SK-N-SH (cell line): Measurements from ENCODE around the gene TAS1R3.

Source experiments
- CTCF ChIP-seq: fragments of 200-600 bp; sonication (generic); IDR thresholded peaks from 2 replicates; pipeline ENCODE4 v1.6.1; 2017; ENCODE audit warnings: antibody characterized with exemption, mild to moderate bottlenecking, moderate library complexity
- EP300 ChIP-seq, 2 experiments: IDR thresholded peaks; 2 replicates each; pipeline versions ENCODE4 v1.4.0 to v1.6.1; 2012; ENCODE audit warnings: borderline replicate concordance in 1 of 2, low read depth in 1 of 2, low read length in 1 of 2
- FOXM1 ChIP-seq: IDR thresholded peaks from 2 replicates; pipeline ENCODE4 v1.4.0; 2012; ENCODE audit warnings: low read depth, mild to moderate bottlenecking
- MEF2A ChIP-seq: IDR thresholded peaks from 2 replicates; pipeline ENCODE4 v1.4.0; 2012; ENCODE audit warnings: low read depth, borderline replicate concordance
- NFIC ChIP-seq: IDR thresholded peaks from 2 replicates; pipeline ENCODE4 v1.4.0; 2012; ENCODE audit warnings: borderline replicate concordance
- NRF1 ChIP-seq: IDR thresholded peaks from 2 replicates; pipeline ENCODE4 v1.6.1; 2012; ENCODE audit warnings: low read depth, mild to moderate bottlenecking, low read length
- POLR2AphosphoS5 ChIP-seq: IDR thresholded peaks from 2 replicates; pipeline ENCODE4 v1.6.1; 2012; ENCODE audit warnings: low read depth, low read length
- TEAD4 ChIP-seq: IDR thresholded peaks from 2 replicates; pipeline ENCODE4 v1.4.0; 2012; ENCODE audit warnings: mild to moderate bottlenecking, borderline replicate concordance; ENCODE audit not compliant: insufficient read depth
- USF2 ChIP-seq: fragments of 150-350 bp; IDR thresholded peaks from 2 replicates; pipeline ENCODE4 v1.6.1; 2017; ENCODE audit warnings: antibody characterized with exemption, low read length, low read depth, borderline replicate concordance

GRCh38 chr1:1376551-1377226 is 45.6 kb downstream of the TAS1R3 start:
- no peak for TF ChIP-seq CTCF
- no peak for TF ChIP-seq USF2
- TF ChIP-seq POLR2AphosphoS5 = no peak
- TF ChIP-seq EP300 (IDR thresholded peaks at IDR 0.05; ENCODE audit: borderline replicate concordance in 1 of 2, low read depth in 1 of 2, low read length in 1 of 2) = no peak
- no peak for TF ChIP-seq NFIC
- no peak for TF ChIP-seq MEF2A
- no peak for TF ChIP-seq NRF1
- no peak for TF ChIP-seq TEAD4
- TF ChIP-seq FOXM1 = no peak
